H9 (cell line): Measurements from ENCODE around the gene TMEM244. TPM values are rescaled to one million over a fixed set of nuclear protein-coding genes. Genes with fewer than 3 reads are reported as not detected.

Source experiments
- DNase-seq: peaks from one replicate; pipeline ENCODE4 v3.0.0-alpha.2; 2017
- H2AFZ ChIP-seq: one replicate; pipeline ENCODE4 v1.6.1; 2013; ENCODE audit warnings: mild to moderate bottlenecking, low read length, control low read depth, moderate library complexity
- H2AK5ac ChIP-seq: 2 replicates; pipeline ENCODE4 v1.6.1; 2013; ENCODE audit warnings: low read length, control low read depth, mixed read lengths; ENCODE audit not compliant: insufficient read length
- H2BK120ac ChIP-seq: one replicate; pipeline ENCODE4 v1.6.1; 2013; ENCODE audit warnings: low read depth, mild to moderate bottlenecking, low read length, control low read depth, inconsistent platforms; ENCODE audit not compliant: poor library complexity, severe bottlenecking
- H2BK12ac ChIP-seq: 2 replicates; pipeline ENCODE4 v1.6.1; 2013; ENCODE audit warnings: low read length, control low read depth, mixed read lengths, low read depth; ENCODE audit not compliant: insufficient read length
- H2BK15ac ChIP-seq: 2 replicates; pipeline ENCODE4 v1.6.1; 2013; ENCODE audit warnings: low read depth, low read length, control low read depth
- H2BK20ac ChIP-seq: one replicate; pipeline ENCODE4 v1.6.1; 2013; ENCODE audit warnings: low read depth, mild to moderate bottlenecking, low read length, control low read depth, inconsistent platforms; ENCODE audit not compliant: poor library complexity, severe bottlenecking
- H2BK5ac ChIP-seq: 2 replicates; pipeline ENCODE4 v1.6.1; 2013; ENCODE audit warnings: low read length, control low read depth, mixed read lengths; ENCODE audit not compliant: insufficient read length
- H3K14ac ChIP-seq: 2 replicates; pipeline ENCODE4 v1.6.1; 2013; ENCODE audit warnings: low read length, control low read depth; ENCODE audit not compliant: insufficient read depth
- H3K18ac ChIP-seq: 2 replicates; pipeline ENCODE4 v1.6.1; 2013; ENCODE audit warnings: low read depth, mild to moderate bottlenecking, mixed read lengths, low read length, control low read depth; ENCODE audit not compliant: insufficient read length
- H3K23ac ChIP-seq: 2 replicates; pipeline ENCODE4 v1.6.1; 2013; ENCODE audit warnings: low read length, control low read depth, mixed read lengths, low read depth; ENCODE audit not compliant: insufficient read length
- H3K23me2 ChIP-seq: 2 replicates; pipeline ENCODE4 v1.6.1; 2013; ENCODE audit warnings: low read depth, mild to moderate bottlenecking, mixed read lengths, low read length, control low read depth; ENCODE audit not compliant: insufficient read length, poor library complexity, severe bottlenecking
- H3K27ac ChIP-seq: 2 replicates; pipeline ENCODE4 v1.5.1; 2013; ENCODE audit warnings: low read length, control low read depth, mixed read lengths, low read depth; ENCODE audit not compliant: insufficient read length
- H3K27me3 ChIP-seq: 2 replicates; pipeline ENCODE4 v1.6.1; 2013; ENCODE audit warnings: low read length, control low read depth, inconsistent platforms; ENCODE audit not compliant: insufficient read depth
- H3K4ac ChIP-seq: 2 replicates; pipeline ENCODE4 v1.6.1; 2013; ENCODE audit warnings: low read depth, mild to moderate bottlenecking, control low read depth, inconsistent platforms, low read length, moderate library complexity
- H3K4me1 ChIP-seq: 2 replicates; pipeline ENCODE4 v1.6.1; 2013; ENCODE audit warnings: low read length, control low read depth, inconsistent platforms; ENCODE audit not compliant: insufficient read depth
- H3K4me2 ChIP-seq: 2 replicates; pipeline ENCODE4 v1.6.1; 2013; ENCODE audit warnings: low read length, control low read depth, mixed read lengths; ENCODE audit not compliant: insufficient read length, insufficient read depth
- H3K56ac ChIP-seq: 2 replicates; pipeline ENCODE4 v1.6.1; 2013; ENCODE audit warnings: low read depth, mild to moderate bottlenecking, mixed read lengths, low read length, control low read depth; ENCODE audit not compliant: insufficient read length
- H3K79me1 ChIP-seq: 2 replicates; pipeline ENCODE4 v1.6.1; 2013; ENCODE audit warnings: low read depth, mild to moderate bottlenecking, moderate library complexity, low read length, control low read depth, inconsistent platforms; ENCODE audit not compliant: insufficient read depth, poor library complexity, severe bottlenecking
- H3K79me2 ChIP-seq: 2 replicates; pipeline ENCODE4 v1.6.1; 2013; ENCODE audit warnings: low read length, control low read depth, inconsistent platforms; ENCODE audit not compliant: insufficient read depth
- H3K9ac ChIP-seq: 2 replicates; pipeline ENCODE4 v1.6.1; 2013; ENCODE audit warnings: low read length, control low read depth, mixed read lengths; ENCODE audit not compliant: insufficient read length; ENCODE audit errors: extremely low read depth
- H3K9me3 ChIP-seq: one replicate; pipeline ENCODE4 v1.6.1; 2013; ENCODE audit warnings: low read depth, low read length, inconsistent platforms; ENCODE audit not compliant: control insufficient read depth
- H3T11ph ChIP-seq: one replicate; pipeline ENCODE4 v1.6.1; 2013; ENCODE audit warnings: mild to moderate bottlenecking, low read length, control low read depth, inconsistent platforms
- H4K20me1 ChIP-seq: one replicate; pipeline ENCODE4 v1.6.1; 2013; ENCODE audit not compliant: control insufficient read depth, insufficient read length, insufficient read depth
- H4K5ac ChIP-seq: 2 replicates; pipeline ENCODE4 v1.6.1; 2013; ENCODE audit warnings: low read depth, mild to moderate bottlenecking, mixed read lengths, low read length, control low read depth; ENCODE audit not compliant: insufficient read length
- H4K8ac ChIP-seq: replicated peaks from 2 replicates; pipeline ENCODE4 v1.6.1; 2013; ENCODE audit warnings: low read length, control low read depth, mixed read lengths, low read depth; ENCODE audit not compliant: insufficient read length
- H4K91ac ChIP-seq: 2 replicates; pipeline ENCODE4 v1.6.1; 2013; ENCODE audit warnings: low read depth, mild to moderate bottlenecking, moderate library complexity, mixed read lengths, low read length, control low read depth; ENCODE audit not compliant: insufficient read length
- H3K27ac Mint-ChIP-seq, 3 experiments: 2 replicates in 2 of 3; 3 replicates in 1 of 3; pipeline ENCODE4 v1.8.0; 2020 to 2021; ENCODE audit warnings: mixed read lengths in 3 of 3, mild to moderate bottlenecking in 1 of 3, moderate library complexity in 1 of 3
- H3K27me3 Mint-ChIP-seq: 2 replicates; pipeline ENCODE4 v1.8.0; 2021; ENCODE audit warnings: low read depth, mild to moderate bottlenecking, moderate library complexity, mixed read lengths
- H3K36me3 Mint-ChIP-seq, 3 experiments: 2 replicates in 2 of 3; 3 replicates in 1 of 3; pipeline ENCODE4 v1.8.0; 2020 to 2021; ENCODE audit warnings: low read depth in 3 of 3, mixed read lengths in 3 of 3; ENCODE audit not compliant: insufficient read depth in 1 of 3
- H3K4me1 Mint-ChIP-seq, 2 experiments: 2 replicates each; pipeline ENCODE4 v1.8.0; 2020; ENCODE audit warnings: mixed read lengths in 2 of 2
- H3K4me3 Mint-ChIP-seq, 2 experiments: 2 replicates in 1 of 2; 3 replicates in 1 of 2; pipeline ENCODE4 v1.8.0; 2020 to 2021; ENCODE audit warnings: mild to moderate bottlenecking in 2 of 2, mixed read lengths in 2 of 2, moderate library complexity in 1 of 2
- H3K9me3 Mint-ChIP-seq, 2 experiments: 2 replicates in 1 of 2; 3 replicates in 1 of 2; pipeline ENCODE4 v1.8.0; 2020; ENCODE audit warnings: mild to moderate bottlenecking in 2 of 2, mixed read lengths in 2 of 2, moderate library complexity in 1 of 2
- total RNA-seq: library from RNA; stranded (reverse); gene quantifications from 2 replicates; pipeline ENCODE4 v1.2.1, GENCODE V29; 2021
- TF ChIP-seq, protein P1 (sequence below): fragments of 200-600 bp; sonication (generic); conservative IDR thresholded peaks from 3 replicates; pipeline ENCODE4 v1.8.0; 2021; ENCODE audit warnings: antibody characterized with exemption, mild to moderate bottlenecking

The TMEM244 gene
- total RNA-seq, 1 experiment from 2014 or later: not detected

DNA sequence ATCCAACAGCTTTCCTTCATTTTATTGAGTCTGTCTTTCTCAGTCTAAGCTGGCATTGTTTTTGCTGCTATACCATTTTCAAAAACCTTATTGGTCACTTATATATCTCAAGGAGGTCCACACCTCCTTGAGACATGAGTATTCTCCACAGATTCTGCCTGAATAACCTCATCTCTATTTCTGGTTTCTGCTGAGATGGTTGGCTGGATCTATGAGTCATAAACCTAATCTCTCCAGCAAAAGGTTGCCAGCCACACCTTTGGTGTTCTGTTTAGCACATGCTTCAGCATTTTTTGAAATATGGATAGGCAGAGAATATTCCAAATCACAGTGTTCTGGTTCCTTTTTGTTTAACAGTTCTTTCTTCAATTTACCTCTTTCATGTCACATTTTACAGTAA lies 40.8 kb upstream of the TMEM244 start:
- Histone ChIP-seq H2BK15ac (no peak overlapping the region), H2BK5ac (no peak overlapping the region), H3K23me2 (no peaks in the 10 kb centered on the region), H2BK20ac (no peak overlapping the region), H3K79me1 (no peaks in the 10 kb centered on the region), H2BK12ac (no peak overlapping the region), H3T11ph (no peak overlapping the region), H2BK120ac (no peak overlapping the region), H3K4ac (no peak overlapping the region), H3K56ac (no peak overlapping the region), H4K8ac (no peak overlapping the region), H3K79me2 (no peaks in the 10 kb centered on the region), H3K23ac (no peak overlapping the region), H3K9me3 (no peaks in the 10 kb centered on the region), H3K14ac (no peak overlapping the region), H2AK5ac (no peak overlapping the region), H4K20me1 (no peaks in the 10 kb centered on the region), H4K91ac (no peak overlapping the region), H4K5ac (no peak overlapping the region), H3K9ac (no peak overlapping the region), H3K4me1 (no peaks in the 10 kb centered on the region), H3K27ac (no peak overlapping the region), H2AFZ (no peak overlapping the region), H3K18ac (no peak overlapping the region), H3K27me3 (no peaks in the 10 kb centered on the region), H3K4me2 (no peak overlapping the region)
- H3K27me3 Mint-ChIP-seq: no peaks in the 10 kb centered on the region
- H3K4me1 Mint-ChIP-seq: peaks cover 0 to 3% of the 10 kb centered on the region in 2 experiments; a peak in 1 of 4 replicates
- H3K9me3 Mint-ChIP-seq: no peaks in the 10 kb centered on the region
- H3K36me3 Mint-ChIP-seq: no peaks in the 10 kb centered on the region
- no peak for DNase-seq
- TF ChIP-seq, protein P1, sequence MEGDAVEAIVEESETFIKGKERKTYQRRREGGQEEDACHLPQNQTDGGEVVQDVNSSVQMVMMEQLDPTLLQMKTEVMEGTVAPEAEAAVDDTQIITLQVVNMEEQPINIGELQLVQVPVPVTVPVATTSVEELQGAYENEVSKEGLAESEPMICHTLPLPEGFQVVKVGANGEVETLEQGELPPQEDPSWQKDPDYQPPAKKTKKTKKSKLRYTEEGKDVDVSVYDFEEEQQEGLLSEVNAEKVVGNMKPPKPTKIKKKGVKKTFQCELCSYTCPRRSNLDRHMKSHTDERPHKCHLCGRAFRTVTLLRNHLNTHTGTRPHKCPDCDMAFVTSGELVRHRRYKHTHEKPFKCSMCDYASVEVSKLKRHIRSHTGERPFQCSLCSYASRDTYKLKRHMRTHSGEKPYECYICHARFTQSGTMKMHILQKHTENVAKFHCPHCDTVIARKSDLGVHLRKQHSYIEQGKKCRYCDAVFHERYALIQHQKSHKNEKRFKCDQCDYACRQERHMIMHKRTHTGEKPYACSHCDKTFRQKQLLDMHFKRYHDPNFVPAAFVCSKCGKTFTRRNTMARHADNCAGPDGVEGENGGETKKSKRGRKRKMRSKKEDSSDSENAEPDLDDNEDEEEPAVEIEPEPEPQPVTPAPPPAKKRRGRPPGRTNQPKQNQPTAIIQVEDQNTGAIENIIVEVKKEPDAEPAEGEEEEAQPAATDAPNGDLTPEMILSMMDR: no peak
- H3K27ac Mint-ChIP-seq: no peak overlapping the region
- H3K4me3 Mint-ChIP-seq: no peak overlapping the region
